ENCODE measurements around the gene OGDHL.

GRCh38 chr10:49736564-49737113 is 25.5 kb downstream of the OGDHL start:
- TF ChIP-seq POLR2AphosphoS5 (IDR thresholded peaks at IDR 0.05) (no peak), CTCF (IDR thresholded peaks at IDR 0.05; ENCODE audit: poor library complexity, severe bottlenecking) (no peak), EZH2 (IDR thresholded peaks at IDR 0.05; ENCODE audit: borderline replicate concordance, insufficient read depth, low read length, poor library complexity, severe bottlenecking) (no peak), TAF1 (IDR thresholded peaks at IDR 0.05; ENCODE audit: low read depth) (no peak), RAD21 (conservative IDR thresholded peaks at IDR 0.05) (no peak), REST (IDR thresholded peaks at IDR 0.05; ENCODE audit: borderline replicate concordance) (no peak), EP300 (conservative IDR thresholded peaks at IDR 0.05; ENCODE audit: poor library complexity, severe bottlenecking) (no peak), MXI1 (conservative IDR thresholded peaks at IDR 0.05; ENCODE audit: poor library complexity, severe bottlenecking) (no peak), SMC3 (conservative IDR thresholded peaks at IDR 0.05; ENCODE audit: poor library complexity) (no peak)

Data from neural cell (in vitro differentiated cells).